Activated CD4-positive, CD25-positive, alpha-beta regulatory T cell treated with anti-CD3 and anti-CD28 coated beads, Interleukin-2, amount 50 U/mL, for 16 hours (primary cell): Measurements from ENCODE around the gene AFF4.
"Not testable (repeated sequence)": the region's sequence is repeated elsewhere in the genome, so short reads cannot be mapped to it uniquely, and the experiment has no call there.

Source experiments
- DNase-seq: peaks from one replicate; pipeline ENCODE4 v3.0.0-alpha.2; 2020; ENCODE audit warnings: low read depth, low spot score

The AFF4 gene

GRCh38 chr5:132961123-132961815 lies 2.2 kb downstream of the AFF4 start:
- not testable (repeated sequence) for DNase-seq

- DNase-seq, result not testable (repeated sequence)
These were observed 7.2 kb downstream of the AFF4 start for GRCh38 chr5:132956166-132956799.

- DNase-seq, result no peak
These were observed 9.7 kb downstream of the AFF4 start for GRCh38 chr5:132953710-132954109.

- DNase-seq, result no peak
These were observed 10.6 kb downstream of the AFF4 start for GRCh38 chr5:132952829-132953228.

- DNase-seq, result no peak
These were observed 11.5 kb downstream of the AFF4 start for GRCh38 chr5:132951897-132952296.

GRCh38 chr5:132949136-132949535 lies 14.3 kb downstream of the AFF4 start:
- no peak for DNase-seq

- DNase-seq, result no peak
These were observed 15.8 kb downstream of the AFF4 start for GRCh38 chr5:132947671-132948070.

- not testable (repeated sequence) for DNase-seq
These were observed 18.1 kb downstream of the AFF4 start for GRCh38 chr5:132945315-132945714.

- no peak for DNase-seq
These were observed 19.9 kb downstream of the AFF4 start for GRCh38 chr5:132943362-132944022.

- no peak for DNase-seq
These were observed 22.1 kb downstream of the AFF4 start for GRCh38 chr5:132941331-132941730.

GRCh38 chr5:132928062-132928407 lies 35.4 kb downstream of the AFF4 start:
- DNase-seq, result no peak

- DNase-seq, result no peak
These were observed 35.9 kb downstream of the AFF4 start for GRCh38 chr5:132927355-132928061.

GRCh38 chr5:132926437-132926836 lies 37.0 kb downstream of the AFF4 start:
- DNase-seq, result no peak

GRCh38 chr5:132916086-132916485 lies 47.3 kb downstream of the AFF4 start:
- DNase-seq, result no peak

GRCh38 chr5:132915681-132916080 lies 47.8 kb downstream of the AFF4 start:
- DNase-seq, result no peak

GRCh38 chr5:132909702-132910101 lies 53.7 kb downstream of the AFF4 start:
- DNase-seq, result no peak

GRCh38 chr5:132907161-132907560 lies 56.3 kb downstream of the AFF4 start:
- no peak for DNase-seq

GRCh38 chr5:132905938-132906337 lies 57.5 kb downstream of the AFF4 start:
- DNase-seq, result no peak

GRCh38 chr5:132901730-132902129 lies 61.7 kb downstream of the AFF4 start:
- no peak for DNase-seq

GRCh38 chr5:132901036-132901435 lies 62.4 kb downstream of the AFF4 start:
- no peak for DNase-seq

GRCh38 chr5:132898094-132898493 lies 65.3 kb downstream of the AFF4 start:
- DNase-seq, result no peak

- DNase-seq, result no peak
These were observed 66.7 kb downstream of the AFF4 start for GRCh38 chr5:132896685-132897084.
